ENCODE data around the gene ATG101.

ATG101 gene

DNA sequence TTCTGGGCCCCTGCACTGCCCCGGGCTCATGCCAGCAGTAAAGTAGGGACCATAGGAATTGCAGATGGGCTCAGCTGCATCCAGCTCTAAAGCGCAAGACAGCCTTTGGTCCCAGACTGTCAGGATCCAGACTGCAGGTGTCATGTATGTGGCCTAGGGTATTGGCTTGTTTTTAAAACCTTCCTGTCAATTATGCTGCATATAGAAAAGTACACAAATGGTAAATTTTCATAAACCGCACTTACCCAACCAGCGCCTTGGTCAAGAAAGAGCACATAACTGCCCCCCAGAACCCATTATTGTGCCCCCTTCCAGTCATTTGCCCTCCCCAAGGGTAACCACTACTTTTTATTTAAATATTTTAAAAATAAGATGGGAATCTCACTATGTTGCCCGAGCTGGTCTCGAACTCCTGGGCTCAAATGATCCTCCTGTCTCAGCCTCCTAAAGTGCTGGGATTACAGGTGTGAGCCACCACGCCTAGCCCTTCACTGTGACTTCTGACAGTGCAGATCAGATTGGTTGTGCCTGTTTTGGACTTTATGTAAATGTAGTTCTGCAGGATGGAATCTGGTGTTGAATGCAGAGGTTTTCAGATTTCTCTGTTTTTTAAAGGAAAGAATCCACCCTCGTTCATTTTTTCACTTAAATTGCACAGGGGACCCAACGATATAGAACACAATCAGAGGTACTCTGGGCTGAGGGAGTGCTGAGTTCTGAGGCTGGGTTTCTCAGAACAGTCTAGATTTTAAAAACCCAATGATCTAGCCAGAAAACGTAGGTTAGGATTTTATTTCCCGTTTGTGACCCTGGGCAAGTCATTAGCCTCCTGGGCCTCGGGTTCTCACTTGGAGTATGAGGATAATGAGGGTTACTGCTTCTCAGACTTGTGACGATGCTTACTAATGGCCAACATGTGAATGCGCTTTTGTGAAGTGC is 11.9 kb upstream of the ATG101 start:
- no peak for DNase-seq (ENCODE audit: low read depth in 1 of 2, low spot score in 1 of 2)

DNA sequence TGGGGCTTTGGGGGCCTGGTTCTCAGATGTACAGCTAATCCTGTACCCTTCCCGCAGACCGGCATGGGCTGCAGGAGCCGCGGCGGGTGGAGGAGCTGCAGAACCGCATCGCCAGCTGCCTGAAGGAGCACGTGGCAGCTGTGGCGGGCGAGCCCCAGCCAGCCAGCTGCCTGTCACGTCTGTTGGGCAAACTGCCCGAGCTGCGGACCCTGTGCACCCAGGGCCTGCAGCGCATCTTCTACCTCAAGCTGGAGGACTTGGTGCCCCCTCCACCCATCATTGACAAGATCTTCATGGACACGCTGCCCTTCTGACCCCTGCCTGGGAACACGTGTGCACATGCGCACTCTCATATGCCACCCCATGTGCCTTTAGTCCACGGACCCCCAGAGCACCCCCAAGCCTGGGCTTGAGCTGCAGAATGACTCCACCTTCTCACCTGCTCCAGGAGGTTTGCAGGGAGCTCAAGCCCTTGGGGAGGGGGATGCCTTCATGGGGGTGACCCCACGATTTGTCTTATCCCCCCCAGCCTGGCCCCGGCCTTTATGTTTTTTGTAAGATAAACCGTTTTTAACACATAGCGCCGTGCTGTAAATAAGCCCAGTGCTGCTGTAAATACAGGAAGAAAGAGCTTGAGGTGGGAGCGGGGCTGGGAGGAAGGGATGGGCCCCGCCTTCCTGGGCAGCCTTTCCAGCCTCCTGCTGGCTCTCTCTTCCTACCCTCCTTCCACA is 11.0 kb upstream of the ATG101 start:
- DNase-seq (ENCODE audit: low read depth in 1 of 2, low spot score in 1 of 2), result no peak

DNA sequence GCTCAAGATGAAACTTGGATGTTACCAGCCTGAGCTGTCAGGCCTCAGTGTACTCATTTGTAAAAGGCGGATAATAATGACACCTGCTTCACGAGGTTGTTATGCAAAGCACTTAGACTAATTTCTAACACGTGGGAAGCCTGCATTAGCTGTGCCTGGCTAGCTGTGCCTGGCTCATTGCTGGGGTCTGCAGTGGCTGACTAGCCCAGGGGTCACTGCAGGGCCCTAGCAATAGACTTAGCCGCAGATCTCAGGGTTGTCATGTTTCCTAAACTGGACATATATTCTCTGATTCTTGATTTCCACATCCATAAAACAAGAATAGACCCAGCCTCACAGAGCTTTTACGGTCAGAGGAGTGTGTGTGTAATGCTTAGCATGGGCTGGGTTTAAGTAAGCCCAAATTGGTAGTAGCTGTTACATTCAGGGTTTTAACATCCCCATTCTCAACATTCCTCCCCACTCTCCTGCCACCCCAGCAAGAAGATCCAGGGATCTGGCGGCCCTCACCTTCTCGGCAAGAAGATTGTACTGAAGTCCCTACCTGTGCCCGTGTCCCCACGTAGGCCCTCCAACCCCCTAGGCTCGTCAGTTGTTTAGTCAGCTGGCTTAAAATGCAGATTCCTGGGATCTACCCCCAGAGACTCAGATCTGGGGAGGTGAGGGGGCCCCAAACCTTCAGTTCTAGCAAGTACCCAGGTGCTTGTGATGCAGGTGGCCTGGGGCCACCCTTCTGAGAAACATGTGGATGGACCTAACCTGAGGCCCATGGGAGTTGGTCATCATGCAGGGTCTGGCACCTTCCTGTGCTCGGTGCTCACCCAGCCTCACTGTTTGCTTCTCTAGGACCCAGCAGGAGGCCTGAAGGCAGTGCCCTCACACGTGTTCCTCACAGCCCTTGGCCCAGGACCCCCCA is 9.9 kb upstream of the ATG101 start:
- DNase-seq (ENCODE audit: low read depth in 1 of 2, low spot score in 1 of 2), result no peak

DNA sequence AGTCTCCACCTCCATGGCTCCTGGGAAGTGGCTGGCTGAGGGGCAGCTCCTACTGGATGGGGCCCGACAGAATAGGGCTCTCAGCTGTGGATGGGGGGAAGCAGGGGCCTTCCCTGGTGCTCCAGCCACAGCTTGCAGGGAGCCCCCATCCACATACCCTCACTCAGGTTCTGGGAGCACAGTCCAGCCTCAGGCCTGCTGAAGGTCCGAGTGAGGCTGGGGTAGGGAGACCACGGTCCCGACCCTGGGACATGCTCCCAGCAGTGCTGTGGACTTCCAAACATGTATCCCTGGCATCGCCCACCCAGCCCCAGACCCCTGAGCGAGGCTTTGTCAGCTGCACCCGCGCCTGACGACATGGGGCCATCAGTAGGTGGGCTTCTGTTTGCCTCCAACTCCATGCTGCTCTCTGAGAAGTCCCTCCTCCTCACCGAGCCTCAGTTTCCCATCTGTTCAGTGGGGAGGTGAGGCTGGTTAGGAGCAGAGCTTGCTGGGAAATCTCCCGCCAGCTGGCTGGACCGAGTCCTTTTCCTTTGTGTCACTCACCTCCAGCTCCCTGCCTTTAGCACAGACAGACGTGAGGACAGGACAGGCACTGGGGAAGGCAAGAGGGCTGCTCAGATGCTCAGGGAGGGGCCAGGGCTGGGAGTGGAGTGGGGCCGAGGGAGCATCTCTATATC is 9.1 kb upstream of the ATG101 start:
- no peak for DNase-seq (ENCODE audit: low read depth in 1 of 2, low spot score in 1 of 2)

DNA sequence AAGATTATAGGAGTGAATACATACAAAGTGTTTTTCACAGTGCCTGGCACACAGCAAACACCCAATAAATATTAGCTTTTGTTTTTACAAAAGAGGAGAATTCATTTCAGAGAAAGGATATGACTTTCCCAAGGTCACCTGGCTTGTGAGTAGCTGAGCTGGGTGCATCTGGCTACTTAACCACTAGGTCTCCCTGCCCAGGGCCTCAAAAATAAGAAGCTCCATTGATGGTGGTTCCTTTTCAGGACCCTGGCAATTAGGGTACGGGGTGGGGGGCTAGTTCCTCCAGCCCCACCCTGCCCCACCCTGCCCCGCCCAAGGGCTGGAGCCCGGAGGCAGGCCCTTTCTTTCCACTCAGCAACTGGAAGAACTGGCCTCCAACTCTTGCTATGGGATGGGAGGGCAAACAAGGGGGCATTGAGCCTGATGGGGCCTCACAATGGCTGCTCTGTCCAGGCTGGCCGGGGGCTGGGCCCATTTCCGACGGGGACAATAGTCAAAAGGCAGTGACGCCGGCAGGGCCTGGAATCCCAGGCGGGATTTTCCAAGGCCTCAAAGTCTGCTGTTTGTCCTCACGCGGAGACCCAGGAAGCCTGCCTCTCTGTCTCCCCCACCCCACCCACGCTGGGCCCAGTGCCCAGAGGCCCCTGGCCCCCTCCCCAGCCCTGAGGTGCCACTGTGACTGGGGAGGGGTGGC is 8.2 kb upstream of the ATG101 start:
- DNase-seq (ENCODE audit: low read depth in 1 of 2, low spot score in 1 of 2), result no peak

DNA sequence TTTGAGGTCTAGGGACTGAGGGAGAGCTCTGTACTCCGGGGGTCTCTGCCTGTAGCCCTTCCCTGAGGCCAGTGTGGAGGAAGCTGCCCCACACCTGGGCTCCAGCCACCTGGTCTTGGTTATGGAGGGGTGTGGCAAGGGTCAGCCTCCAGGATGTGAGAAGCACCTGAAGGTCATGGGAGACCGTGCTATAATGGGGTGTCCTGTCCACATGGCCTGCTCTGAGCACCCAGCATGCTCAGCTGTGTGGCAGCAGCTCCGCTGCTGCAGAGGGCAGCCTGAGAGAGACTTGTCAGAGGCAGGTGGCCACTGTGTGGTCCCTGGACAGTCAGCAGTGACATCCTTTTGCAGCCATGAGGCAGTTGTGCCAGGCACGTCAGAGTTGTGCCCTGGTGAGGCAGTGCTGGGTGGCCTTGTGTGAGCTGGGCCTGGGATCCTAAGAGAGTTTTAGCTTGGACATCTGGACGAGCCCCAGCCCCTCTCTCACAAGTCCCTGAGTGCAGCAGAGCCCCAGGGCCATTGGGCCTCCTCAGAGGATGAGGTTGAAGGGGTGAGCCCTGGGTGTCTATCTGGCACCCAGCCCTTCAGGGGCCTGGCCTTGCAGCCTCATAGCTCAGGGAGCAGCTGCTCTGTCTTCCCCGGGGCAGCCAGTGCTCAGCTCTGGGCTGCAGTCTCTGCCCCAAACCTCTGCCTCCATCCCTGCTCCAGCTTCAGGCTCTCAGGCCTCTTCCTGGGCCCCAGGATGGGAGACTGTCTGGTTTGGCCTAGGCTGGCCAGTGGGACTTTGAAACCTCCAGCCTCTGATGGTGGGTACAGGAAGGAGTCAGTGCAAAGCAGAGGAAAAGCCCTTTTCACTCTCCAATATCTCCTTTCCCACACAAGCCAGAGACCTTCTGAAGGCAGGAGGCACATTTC is 7.4 kb upstream of the ATG101 start:
- DNase-seq (ENCODE audit: low read depth in 1 of 2, low spot score in 1 of 2), result no peak

DNA sequence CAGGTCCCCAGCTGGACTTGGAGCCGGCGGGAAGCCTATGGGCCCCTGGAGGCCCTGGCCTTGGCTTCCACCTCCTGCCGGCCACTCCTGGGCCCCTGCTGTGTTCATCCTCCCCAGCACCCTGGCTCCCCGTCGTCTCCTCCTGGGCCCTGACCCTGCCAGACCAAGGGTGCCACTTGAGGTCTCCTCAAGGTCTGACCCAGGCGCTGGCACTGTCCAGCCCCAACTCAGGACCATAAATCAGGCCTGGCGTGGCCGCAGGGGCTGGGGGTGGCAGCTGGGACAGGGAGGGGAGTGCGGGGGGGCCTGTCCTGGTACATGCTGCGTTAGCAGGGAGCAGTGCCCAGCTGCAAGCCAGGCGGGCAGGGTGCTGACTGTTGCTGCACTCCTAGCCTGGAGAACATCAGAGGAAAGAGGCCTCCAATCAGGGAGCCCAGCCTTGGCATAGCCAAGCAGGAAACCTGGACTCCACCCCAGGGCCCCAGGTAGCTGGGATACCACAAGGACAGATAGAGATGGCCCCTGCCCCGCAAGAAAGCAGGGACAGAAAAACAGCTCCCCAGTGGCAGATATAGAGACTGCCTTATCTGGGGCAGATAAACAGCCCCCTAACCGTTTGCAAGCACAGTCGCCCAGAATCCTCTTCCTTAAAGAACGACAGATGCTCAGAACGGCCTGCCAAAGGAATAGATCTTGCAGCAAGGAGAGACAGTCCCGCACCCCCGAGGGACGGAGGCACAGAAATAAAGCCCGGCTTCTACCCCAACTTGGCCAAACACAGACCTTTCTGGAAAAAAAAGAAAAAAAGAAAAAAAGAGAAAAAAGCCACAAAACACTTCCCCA is 6.5 kb upstream of the ATG101 start:
- DNase-seq (ENCODE audit: low read depth in 1 of 2, low spot score in 1 of 2), result no peak

DNA sequence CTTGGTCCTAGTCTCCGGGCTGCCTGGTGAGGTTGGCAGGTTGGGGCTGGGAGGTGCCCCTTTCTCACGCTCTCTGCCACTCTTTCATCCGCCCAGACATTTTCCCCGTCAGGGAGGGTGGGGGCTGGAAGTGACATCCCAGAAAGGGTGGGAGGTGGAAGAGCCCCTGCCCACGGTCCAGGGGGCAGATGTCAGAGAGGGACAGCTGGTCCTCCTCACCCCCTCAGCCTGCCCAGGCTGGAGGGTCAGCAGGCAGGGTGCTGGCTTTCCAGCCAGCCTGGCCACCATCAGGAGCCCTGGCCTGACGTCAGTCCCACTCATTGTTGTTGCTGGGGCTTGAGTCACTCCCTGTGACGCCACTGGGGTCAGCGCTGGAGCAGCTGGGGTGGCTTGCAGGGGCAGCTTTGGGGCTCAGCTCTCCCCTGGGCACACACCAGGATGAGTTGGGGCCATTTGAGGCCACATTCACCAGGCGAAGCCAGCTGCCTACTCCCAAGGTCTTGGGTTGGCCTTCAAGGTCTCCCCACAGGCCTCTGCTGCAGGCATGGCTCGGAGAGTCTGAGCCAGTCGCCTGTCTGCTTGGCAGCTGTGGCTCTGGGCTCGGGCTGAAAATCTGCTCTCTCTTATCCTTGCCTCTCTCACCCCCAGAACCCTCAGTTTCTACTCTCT is 5.7 kb upstream of the ATG101 start:
- no peak for DNase-seq (ENCODE audit: low read depth in 1 of 2, low spot score in 1 of 2)

DNA sequence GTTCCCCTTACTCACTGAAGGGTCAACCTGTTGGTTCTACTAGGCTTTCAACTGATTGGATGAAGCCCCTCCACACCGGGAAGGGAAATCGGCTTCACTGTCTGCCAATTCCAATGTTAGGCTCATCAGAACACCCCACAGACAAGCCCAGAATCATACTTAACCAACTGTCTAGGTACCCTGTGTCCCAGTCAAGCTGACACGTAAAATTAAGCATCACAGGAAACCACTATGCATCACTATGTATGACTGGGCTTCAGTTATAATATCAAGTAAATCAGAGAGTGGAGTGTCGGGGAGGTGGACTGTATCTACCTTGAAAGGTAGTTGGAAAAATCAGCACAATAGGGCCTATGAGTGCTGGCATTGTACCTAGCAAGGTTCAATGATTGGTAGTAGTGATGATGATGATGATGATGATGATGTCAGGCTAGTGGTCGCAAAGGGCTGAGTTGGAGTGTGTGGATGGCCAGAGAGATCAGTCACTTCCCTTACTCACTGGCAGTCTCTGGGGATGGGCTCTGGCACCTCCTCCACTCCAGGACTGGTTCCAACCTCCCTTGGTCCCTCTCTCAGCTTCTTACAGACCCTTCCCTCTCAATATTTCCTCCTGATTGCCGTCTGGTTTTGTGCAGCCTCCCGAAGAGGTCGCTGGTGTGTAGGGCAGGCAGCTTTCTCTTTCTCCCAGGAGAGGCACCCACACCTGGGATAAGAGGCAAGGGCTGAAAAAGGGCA is 3.3 kb upstream of the ATG101 start:
- no peak for DNase-seq (ENCODE audit: low read depth in 1 of 2, low spot score in 1 of 2)

DNA sequence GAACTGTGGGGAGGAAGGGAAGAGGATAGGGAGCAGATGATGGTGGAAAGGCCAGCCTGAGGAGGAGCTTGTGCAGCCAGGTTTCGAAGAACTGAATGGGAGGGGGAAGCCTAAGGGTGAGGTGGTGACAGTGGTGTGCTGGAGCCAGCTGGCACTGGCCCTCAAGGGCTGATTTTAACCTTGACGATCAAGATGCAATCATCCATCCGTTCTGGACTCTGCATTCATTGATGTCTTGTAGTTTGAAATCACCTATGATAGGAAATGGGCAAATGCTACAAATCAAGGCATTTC is 2.8 kb upstream of the ATG101 start:
- DNase-seq (ENCODE audit: low read depth in 1 of 2, low spot score in 1 of 2), result no peak

DNA sequence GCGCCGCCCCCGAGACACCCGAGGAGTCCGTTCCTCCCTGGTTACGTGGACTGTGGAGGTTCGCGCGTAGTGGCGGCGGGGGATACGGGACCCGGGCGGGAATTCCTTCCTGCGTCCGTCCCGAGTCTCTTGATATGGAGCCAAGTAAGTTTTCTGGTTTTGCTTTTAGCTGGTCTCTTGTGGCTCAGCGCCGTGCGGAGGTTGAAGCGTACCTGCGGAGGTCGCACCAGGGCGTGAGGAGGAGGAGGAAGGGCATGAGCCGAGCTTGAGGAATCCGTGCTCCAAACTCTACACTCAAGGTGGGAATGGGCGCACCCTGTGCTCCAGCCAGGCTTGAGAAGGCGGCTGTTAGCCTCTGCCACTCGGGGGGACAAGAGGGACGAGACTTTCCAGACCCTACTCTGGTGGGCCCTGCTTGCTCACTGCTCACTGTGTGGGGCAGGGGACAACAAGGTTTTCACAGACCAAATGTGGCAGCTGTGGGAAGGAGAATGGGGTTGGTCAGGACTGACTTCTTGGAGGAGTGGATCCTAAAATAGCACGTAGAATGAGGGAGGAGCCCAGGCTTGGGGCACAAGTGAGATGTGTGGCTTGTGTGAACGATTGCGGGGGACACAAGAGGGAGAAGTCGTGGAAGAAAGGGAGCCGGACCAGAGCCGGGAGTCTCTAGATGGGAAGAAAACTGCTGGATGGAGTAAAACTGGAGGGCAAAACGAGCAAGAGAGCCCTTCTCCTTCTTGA is 577 bp downstream of the ATG101 start:
- no peak for DNase-seq (ENCODE audit: low read depth in 1 of 2, low spot score in 1 of 2)

DNA sequence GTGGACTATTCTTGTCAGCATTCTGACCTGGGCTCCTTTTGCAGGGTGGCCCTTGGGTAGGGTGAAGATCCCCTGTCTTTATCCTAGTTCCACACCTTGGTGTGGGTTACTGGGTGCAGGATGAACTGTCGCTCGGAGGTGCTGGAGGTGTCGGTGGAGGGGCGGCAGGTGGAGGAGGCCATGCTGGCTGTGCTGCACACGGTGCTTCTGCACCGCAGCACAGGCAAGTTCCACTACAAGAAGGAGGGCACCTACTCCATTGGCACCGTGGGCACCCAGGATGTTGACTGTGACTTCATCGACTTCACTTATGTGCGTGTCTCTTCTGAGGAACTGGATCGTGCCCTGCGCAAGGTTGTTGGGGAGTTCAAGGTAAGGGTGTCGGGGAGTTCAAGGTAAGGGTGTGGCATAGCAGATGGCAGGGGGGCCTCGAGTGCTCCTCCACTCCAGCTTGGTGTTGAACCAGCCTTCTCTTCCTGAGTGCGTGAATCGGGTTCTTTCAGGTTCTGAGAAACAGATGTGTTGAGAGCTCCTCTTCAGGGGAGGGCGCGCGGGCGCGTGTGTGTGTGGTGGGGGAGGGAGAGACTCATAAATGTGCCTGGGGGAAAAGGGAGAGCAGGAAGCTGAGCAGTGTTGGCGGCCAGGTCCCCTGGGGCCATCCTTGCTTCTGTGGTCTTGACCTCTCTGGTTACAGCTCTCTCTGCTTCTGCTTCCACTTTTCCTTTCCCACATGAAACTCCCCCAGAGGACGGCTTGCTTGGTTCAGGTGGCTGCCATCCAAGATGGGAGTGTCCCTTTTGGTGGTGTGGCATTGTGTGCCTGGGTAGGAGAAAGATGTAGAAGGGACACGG is 4.0 kb downstream of the ATG101 start:
- DNase-seq (ENCODE audit: low read depth in 1 of 2, low spot score in 1 of 2), result no peak

DNA sequence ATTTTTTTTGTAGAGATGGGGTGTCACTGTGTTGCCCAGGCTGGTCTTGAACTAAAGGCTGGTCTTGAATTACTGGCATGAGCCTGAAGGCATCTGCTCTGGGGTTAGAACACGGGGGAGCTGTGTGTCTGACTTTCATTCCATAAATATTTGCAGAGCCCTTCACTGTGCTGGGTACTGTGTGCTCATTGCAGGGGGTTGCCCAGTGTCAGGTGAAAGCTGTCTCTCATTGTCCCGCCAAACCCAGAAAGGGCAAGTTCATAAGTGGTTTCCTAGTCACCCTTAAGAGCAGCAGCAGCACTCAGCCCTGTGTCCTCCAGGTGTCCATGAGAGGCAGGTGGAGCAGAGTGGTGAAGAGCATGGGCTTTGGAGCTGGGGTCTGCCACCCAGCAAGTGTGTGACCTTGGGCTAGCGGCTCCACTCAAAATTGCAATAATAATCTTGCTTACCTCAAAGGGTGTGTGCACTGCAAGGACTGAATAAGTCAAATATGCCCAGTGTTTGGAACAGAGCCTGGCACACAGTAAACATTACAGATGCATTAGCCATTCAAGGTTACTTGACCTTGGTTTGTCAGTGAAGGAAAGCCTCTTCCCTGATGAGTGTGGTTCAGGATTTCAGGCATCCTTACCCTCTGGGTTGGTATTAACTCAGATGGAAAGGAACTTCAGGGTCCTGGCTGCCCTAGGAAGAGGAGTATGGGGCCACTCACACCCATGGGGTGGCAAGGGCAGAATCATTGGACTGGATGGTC is 5.4 kb downstream of the ATG101 start:
- no peak for DNase-seq (ENCODE audit: low read depth in 1 of 2, low spot score in 1 of 2)

DNA sequence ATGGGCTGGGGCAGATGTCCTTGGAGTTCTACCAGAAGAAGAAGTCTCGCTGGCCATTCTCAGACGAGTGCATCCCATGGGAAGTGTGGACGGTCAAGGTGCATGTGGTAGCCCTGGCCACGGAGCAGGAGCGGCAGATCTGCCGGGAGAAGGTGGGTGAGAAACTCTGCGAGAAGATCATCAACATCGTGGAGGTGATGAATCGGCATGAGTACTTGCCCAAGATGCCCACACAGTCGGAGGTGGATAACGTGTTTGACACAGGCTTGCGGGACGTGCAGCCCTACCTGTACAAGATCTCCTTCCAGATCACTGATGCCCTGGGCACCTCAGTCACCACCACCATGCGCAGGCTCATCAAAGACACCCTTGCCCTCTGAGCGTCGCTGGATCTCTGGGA is 7.0 kb downstream of the ATG101 start:
- DNase-seq (ENCODE audit: low read depth in 1 of 2, low spot score in 1 of 2), result no peak

DNA sequence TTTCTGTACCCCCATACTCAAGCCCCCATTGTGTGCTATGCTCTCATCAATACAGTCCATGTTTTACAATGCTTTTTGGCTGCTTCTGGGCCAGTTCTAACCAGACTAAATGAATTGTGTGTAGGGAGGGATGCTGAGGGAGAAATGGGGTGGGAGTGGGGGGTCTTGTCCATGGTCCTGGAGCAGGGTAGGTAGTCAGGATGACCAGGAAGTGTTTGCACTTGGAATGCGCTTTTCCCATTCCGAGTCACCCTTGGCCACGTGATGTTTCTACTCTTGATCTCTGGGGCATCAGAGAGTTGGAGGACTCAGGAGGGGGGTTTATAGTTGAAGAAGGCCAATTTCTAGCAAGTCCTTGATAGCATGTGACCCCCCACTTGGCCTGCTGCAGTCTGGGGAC is 8.5 kb downstream of the ATG101 start:
- no peak for DNase-seq (ENCODE audit: low read depth in 1 of 2, low spot score in 1 of 2)
